OCI-M1 (cell line): ENCODE measurements around the gene BAG5.
"Not testable (repeated sequence)": the region's sequence is repeated elsewhere in the genome, so short reads cannot be mapped to it uniquely, and the experiment has no call there.

ENCODE experiments used
- DNase-seq: peaks from one replicate; lab custom pipeline; 2025; lab: John Stamatoyannopoulos, UW

BAG5 gene, protein sequence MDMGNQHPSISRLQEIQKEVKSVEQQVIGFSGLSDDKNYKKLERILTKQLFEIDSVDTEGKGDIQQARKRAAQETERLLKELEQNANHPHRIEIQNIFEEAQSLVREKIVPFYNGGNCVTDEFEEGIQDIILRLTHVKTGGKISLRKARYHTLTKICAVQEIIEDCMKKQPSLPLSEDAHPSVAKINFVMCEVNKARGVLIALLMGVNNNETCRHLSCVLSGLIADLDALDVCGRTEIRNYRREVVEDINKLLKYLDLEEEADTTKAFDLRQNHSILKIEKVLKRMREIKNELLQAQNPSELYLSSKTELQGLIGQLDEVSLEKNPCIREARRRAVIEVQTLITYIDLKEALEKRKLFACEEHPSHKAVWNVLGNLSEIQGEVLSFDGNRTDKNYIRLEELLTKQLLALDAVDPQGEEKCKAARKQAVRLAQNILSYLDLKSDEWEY

DNA sequence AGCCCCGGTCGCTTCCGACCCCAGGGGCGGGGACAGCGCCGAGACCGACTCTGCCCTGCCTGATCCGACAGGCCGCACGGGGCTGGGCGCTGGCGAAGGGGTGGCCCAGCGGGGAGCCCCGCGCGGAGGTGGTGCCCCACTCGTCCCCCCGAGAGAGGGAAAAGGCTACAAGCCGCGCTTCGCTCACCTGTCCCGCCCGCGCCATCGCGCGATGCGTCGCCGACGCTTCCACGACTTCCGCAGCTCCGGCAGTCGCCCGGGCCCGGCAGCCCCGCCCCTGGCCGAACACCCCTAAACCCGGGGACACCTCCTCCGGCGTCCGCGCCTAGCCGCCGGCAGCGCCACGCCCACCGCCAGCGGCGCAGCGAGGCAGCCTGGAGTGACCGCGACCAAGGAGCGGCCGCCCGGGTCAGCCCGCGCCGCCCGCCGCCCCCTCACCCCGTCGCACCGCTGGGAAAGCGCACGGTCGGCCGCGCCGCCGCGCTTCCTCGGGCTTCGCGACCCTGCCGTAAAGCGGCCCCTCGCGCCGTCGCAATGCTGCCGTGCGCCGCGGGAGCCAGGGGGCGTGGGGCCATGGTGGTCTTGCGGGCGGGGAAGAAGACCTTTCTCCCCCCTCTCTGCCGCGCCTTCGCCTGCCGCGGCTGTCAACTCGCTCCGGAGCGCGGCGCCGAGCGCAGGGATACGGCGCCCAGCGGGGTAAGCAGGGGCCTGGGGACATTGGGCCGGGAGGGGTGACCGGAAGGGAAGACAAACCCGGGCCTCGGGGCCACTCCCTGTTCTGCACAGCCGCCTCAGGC lies at the start of gene BAG5, which contains the start of gene COA8:
Gene BAG5 (minus strand): TSS at position 229 of the 797 bp plus-strand sequence. CDS start 1,493 bp downstream, outside the sequence.
Gene COA8 (plus strand): TSS at position 532 of the 797 bp plus-strand sequence. CDS start 42 bp downstream, at position 574.
- peak; percentile 90 for DNase-seq

- no peak for DNase-seq
These were observed 48.8 kb upstream of the BAG5 start for GRCh38 chr14:103611215-103611614.

DNA sequence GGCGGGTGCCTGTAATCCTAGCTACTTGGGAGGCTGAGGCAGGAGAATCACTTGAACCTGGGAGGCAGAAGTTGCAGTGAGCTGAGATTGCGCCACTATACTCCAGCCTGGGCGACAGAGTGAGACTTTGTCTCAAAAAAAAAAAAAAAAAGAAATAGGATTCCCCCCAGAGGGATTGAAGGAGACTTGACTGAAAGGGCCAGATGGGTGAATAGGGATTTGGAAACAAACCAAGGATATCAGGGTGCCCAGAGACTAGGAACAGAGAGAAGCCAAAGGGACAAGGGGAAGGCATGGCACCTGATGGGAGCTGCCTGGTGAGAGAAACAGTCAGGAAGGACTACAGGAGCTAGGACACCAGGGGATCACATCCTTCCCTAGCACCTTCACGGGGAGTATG lies 46.6 kb upstream of the BAG5 start:
- DNase-seq, result not testable (repeated sequence)

DNA sequence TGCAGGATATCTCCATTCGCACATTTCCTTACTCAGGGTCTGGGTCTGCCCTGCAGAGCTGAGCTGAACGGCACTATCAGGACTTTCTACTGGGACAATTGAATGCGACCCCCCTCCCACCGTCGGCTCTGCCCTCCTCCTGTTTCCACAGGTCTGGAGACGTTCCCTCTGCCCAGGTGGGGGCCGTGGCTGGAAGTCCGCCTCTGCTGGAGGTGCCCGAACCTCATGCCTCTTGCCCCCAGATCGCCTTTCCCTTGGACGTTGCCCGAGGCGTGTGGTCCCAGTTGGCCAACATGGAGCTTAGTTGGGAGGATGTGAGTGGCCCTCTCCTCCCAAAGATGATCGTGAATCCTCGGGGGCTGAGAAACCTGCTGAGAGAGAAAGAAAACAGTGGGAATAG lies 45.4 kb upstream of the BAG5 start:
- DNase-seq, result no peak

- peak; percentile 89 for DNase-seq
These were observed 44.7 kb upstream of the BAG5 start for GRCh38 chr14:103606963-103607668.

GRCh38 chr14:103604620-103605019 lies 42.2 kb upstream of the BAG5 start:
- DNase-seq, result no peak

DNA sequence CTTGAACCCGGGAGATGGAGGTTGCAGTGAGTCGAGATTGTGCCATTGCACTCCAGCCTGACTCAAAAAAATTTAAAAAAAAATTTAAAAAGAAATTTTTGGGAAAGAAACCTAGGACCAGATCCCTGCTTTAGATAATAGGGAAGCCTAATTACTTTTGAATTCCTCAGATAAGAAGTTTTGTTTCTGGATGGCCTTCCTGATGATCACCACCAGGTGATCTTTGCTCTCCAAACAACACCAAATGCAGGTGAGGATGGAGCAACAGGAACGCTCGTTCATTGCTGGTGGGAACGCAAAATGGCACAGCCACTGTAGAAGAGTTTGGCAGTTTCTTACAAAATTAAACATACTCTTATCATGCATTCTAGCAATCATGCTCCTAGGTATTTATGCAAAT lies 38.0 kb upstream of the BAG5 start:
- no peak for DNase-seq

DNA sequence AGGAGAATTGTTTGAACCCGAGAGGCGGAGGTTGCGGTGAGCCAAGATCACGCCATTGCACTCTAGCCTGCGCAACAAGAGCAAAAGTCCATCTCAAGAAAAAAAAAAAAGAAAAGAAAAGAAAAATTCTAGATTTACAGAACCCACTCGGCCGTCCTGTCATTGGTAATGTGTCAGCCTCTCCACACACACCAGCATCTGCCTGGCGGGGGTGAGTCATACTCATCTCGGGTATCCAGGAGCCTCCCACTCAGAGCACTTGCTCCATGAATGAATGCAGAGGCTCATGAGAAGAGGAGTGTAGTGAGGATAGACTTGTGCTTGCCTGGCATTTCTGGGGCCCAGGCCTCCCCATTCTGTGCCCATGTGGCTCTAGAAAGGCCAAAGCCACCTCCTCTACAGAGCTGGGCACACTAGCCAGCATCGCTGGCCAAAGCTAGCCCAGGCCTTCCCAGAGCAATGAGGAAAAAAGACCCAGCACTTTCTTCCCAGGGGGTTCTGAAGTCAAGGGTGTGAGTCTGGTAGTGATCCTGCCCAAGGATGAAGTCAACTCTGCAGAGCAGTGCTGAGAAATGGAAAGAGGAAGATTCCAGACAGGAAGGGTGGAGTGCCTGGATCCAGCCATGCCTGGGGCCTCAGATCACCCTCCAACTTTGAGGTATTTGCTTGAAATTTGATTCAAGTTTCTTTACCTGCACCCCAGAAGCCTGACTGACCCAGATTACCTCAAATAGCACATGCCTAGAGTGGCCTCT lies 35.3 kb upstream of the BAG5 start:
- DNase-seq, result no peak

DNA sequence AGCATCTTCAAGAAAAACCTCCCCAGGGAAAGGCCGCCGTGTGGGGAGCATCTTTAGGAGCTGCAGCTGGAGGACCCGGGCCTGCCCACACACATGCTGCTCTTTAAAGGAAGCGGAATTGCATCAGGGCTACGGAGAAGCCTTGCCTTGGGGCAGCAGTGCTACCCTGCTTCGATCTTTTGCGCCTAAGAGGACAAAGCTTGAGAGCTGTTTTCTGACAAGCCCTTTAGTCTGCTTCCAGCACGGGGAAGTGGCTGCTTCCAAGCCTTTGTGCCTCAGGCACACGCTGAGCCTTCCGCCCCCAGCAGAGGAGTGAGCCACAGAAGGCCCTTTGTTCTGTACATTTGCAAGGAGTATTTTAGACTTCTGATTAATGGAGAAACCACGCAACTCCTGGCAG lies 31.8 kb upstream of the BAG5 start:
- no peak for DNase-seq

DNA sequence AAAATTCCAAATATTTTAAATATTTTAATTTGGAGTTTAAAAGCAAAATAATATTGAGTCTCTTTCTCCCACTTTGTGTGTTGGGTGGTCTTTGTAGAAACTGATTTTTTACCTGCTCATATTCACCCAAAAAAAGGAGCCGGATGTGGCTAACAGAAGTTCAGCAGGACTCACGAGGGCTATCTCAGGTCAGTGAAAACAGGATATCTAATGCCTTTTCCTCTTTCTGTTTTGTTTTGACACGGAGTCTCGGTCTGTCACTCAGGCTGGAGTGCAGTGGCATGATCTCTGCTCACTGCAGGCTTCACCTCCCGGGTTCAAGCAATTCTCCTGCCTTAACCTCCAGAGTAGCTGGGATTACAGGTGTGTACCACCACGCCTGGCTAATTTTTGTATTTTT lies 31.1 kb upstream of the BAG5 start:
- no peak for DNase-seq

- no peak for DNase-seq
These were observed 22.0 kb upstream of the BAG5 start for GRCh38 chr14:103584326-103584915.

DNA sequence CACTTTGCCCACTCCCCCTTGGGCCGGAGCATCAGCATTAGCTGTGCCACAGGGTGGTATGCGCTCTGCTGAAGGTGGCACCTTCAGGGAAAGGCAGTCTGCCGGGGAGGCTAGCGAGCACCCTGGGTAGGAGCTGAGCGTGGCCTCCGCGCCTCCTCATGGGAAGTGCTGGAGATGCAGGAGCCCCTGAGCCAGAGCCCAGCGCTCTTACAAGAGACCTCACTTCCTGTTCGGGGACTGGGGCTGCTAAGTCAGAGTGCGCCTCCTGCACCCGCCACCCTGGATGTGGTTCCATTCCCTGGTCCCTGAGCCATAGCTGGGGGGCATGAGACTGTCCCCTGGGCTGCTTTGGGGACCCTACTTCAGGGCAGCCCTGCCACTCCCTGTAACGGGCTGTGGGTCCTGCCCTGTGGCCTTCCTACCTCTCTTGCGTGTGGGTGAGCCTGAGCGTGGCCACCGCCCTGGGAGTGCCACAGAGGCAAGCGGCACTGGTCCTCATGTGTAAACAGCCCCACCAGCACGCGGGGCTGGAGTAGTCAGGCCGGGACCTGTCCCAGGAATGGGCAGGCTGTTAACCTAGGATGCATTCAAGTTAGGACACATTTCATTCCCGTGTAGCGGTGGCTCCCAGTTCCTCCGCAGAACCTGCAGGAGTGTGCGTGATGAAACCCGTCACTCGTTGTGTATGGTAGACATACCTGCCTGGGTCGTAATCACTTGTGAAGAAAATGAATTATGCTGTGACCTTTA lies 19.7 kb upstream of the BAG5 start:
- no peak for DNase-seq

DNA sequence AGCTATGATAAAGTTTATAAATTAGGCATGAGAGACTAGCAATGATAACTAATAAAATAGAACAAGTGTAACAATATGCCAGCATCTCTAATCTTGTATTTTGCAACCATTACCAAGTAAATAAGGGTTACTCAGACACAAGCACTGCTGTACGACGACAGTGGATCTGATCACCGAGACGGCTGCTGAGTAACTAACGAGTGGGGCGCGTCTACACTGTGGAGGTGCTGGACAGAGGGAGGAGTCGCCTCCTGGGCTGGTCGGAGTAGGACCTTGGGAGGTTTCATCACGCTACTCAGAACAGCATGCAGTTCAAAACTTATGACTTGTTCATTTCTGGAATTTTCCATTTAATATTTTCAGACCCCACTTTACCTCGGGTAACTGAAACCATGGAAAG lies 18.7 kb upstream of the BAG5 start:
- no peak for DNase-seq

- no peak for DNase-seq
These were observed 16.1 kb upstream of the BAG5 start for GRCh38 chr14:103578401-103579075.

- no peak for DNase-seq
These were observed 14.0 kb upstream of the BAG5 start for GRCh38 chr14:103576371-103577024.

DNA sequence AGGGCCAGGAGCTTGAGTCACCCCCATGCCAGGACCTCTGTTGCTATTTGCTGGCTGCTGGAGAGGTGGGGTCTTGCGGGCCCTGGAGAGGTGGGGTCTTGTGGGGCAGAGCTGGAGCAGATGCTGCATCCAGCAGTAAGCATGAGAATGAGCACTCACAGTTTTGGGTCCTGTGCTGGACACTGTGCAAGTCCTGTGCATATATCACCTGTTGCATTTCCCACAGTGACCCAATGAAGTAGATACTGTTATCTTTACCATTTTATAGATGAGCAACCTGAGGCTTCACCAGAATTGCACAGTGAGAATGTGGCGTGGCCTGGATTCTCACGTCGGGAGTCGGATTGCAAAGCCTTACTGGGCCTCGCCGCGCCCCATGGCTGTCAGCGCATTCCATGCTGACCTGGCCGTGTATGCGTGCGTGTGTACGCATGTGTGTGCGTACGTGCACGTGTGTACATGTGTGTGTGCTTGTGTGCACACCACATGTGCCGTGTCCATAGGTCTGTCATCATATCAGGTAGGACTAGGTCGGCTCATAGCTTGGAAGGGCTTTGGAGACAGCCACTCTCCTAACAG lies 12.3 kb upstream of the BAG5 start:
- no peak for DNase-seq

- no peak for DNase-seq
These were observed 11.6 kb upstream of the BAG5 start for GRCh38 chr14:103574104-103574503.

GRCh38 chr14:103569408-103569807 lies 7.0 kb upstream of the BAG5 start:
- no peak for DNase-seq

GRCh38 chr14:103568952-103569351 lies 6.5 kb upstream of the BAG5 start:
- no peak for DNase-seq
